Activated T-helper 9 cell treated with anti-CD3 and anti-CD28 coated beads, Interleukin-2, amount 50 U/mL, for 16 hours (primary cell): ENCODE results near the gene SLC4A2.

Source experiments
- DNase-seq: peaks from one replicate; pipeline ENCODE4 v3.0.0-alpha.2; 2020; ENCODE audit warnings: low read depth

The SLC4A2 gene

DNA sequence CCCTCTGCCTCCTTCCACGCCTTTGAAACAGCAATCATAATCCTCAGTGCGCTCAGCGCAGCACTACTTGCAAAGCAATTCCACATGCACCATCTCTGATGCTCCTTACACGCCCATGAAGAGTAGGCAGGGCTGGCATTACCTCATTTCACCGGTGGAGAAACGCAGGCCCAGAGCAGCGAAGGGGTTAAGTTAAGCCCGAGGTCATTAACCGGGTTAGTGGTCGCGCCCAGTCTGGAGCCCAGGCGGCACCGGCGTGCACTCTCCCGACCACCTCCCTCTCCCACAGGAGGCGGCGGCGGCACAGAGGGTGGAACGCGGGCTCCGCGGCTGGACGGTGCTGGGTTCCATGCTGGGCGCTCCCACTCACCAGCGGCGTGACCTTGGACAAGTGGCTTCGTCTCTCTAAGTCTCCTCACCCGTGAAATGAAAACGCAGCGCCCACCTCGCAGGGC is 20.7 kb downstream of the SLC4A2 start:
- DNase-seq = no peak

DNA sequence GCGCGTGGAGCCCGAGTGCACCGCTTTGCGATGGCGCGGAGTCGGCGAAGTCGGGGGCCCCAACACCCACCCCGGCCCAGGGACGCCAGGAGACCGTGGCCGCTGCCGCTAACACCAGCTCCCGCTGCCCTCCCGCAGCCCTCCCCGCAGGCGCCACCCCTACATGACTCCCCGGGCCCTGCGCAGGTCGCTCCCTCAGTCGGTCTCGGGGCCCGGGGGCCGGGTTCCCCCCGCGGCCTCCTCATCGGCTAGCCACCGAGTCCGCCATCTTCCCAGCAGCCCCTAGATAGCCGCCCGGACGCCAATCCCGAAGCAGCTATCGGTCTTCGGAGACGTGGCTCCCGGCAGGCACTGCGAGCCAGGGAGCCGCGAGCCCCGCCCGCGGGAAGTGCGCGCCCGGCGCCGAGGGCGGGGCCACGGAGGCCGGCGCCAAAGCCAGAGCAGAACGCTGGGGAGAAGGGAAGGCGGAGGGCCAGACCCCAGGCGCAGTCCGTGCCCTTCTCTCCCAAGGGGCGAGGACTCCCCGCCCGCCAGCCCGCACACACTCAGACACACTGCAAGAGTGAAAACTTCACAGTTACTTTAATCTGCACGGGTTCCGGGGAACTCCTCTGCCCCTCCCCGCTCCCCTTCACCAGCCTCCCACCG is 21.3 kb downstream of the SLC4A2 start, which contains the start of gene FASTK:
FASTK (minus strand) TSS at position 288 of the 648 bp plus-strand sequence; CDS start at position 245, 43 bp downstream.
- DNase-seq = peak; percentile 84

DNA sequence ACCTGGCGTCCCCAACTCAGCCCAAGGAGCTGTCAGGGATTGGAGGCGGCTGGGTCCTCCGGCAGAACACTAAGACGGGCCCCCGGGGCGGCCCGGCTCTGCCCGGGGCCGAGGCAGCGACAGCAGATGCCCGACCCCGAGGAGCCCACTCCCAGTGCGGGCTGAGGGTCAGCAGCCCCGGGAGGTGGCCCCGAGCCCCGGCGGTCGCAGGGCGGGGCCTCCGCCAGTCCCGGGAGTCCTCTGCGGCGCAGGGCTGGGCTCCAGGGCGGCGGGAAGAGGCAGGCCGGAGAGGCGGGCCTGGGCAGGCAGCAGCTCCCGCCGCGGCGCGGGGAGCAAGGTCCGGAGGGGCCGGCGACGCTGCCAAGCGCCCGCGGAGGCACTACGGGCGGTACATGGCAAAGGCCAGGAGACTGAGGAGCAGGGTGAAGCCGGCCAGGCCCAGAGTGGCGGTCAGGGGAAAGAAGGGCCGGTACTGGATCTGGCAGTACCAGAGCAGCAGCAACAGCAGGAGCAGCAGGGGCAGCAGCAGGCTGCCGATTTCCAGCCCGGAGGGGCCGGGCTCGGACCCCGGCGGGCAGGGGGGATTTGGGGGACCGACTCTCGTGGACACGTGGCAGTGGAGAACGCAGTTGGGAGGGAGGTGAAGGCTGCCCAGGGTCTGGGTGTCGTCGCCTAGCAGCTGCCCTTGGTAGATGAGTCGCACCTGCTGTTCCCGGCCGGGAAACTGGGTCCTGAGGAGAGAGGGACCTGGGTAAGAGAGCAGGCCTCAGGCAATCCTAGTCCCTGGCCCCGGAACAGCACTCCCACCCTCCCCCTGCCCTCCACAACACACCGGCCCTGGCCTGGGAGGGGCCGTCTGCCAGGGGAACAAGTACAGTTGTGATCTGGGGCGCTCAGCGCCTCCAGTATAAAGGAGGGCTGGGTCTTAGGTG is 22.0 kb downstream of the SLC4A2 start:
- DNase-seq = no peak

DNA sequence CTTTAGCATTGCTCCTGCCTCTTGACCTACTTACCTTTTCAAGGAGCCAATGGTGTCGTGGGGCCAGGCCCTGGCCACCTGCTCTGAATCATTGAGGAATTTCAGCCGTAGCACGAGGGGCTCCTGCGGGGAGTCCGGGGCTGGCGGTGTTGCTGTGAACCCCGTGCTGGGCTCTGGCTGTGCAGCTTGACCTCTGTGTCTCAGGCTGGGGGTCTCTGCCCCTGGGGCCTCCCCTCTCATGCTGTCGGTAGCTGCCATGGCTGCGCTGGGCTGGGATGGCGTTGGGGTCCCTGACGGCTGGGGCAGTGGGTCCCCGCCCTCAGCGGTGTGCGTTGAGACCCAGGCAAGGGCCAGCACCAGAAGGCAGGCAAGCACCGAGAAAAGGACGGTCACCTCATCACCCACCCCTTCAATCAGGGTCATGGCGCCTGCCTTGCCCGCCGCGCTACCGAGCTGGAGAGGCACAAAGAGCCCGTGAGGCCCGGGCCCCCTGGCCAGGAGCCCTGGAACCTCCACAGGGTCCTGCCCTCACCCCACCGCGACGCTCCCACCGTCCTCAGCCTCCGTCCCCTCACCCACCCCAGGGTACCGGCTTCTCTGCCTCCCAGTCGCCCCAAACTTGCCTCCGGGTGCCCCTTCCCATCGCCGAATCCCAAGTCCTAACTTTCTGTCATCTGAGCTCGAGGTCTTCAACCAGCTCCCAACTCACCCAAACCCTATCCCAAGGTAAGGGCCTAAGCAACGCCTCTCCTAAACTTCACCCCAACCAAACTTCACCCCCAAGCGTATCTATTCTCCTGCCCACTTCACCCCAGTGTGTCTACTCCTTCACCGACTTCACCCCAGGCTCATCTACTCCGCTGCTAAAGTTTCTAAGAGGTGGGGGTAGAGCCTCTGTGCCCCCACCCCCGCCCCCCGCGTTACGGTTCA is 23.0 kb downstream of the SLC4A2 start:
- DNase-seq = no peak

DNA sequence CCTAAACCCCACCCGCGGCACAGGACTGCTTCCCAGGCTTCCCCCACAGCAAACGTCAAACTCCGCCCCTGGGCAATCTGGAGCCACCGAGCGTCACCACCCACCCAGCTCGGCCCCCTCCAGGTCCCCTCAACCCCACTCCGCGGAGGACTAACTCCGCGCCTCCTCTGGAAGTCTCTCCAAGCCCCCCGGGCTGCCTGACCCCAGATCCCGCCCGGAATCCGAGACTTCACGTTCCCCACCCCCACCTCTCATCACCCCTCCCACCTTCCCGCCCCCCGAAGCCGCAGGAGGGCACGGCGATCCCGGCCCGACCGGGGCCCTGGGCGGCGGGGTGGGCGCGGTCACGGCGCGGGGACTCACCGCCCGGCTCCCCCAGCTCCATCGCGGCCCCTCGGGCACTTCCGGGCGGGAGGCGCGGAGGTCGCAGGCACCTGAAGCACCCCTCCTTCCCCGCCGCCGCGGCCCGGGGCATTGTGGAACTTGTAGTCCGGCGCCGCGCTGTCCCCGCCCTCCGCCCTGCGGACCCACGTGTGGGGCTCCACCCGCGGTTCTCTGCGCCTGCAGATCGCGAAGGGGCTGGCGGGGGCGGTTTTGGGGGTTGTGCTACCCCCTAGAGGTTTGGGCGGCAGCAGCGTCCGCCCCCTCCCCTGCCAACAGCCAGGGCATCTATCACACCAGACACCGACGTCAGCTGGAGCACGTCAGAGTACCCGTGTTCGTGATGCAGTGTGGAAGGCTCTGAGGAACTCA is 23.9 kb downstream of the SLC4A2 start, which contains the start of gene TMUB1:
TMUB1 (minus strand) TSS at position 423 of the 753 bp plus-strand sequence. CDS start 930 bp downstream, outside the sequence.
- DNase-seq = peak; percentile 79

DNA sequence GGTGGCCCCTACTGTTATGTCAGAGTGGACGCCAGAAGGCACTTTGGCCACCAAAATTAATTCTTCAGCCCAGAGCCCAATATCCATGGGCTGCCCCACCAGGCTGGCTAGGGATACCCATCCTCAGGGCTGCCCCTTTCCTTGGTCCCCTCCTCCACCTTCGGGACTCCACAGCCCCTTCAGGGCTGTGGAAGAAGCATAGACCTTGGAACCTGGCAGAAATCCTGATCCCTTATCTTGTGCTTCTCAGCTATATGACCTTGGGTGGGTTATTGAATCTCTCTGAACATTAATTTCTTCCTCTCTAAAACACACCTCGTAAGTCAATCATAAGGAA is 24.4 kb downstream of the SLC4A2 start:
- DNase-seq = no peak

DNA sequence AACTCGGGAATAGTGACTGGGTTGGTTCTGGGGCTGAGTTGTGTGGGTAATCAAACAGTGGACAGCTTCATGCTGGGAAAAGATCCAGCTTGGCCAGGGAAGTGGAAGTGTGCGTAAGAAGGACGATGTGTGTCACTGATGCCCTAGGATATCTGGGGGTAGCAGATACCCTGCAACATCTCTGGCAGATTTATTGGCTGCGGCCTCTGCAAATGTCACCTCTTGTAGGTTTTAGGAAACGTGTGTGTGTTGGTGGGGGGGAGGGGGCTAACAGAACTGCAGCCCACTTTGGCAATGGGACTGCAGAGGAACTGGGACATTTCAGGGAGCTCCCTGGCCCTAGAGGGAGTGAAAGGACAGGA is 25.9 kb downstream of the SLC4A2 start:
- no peak for DNase-seq

DNA sequence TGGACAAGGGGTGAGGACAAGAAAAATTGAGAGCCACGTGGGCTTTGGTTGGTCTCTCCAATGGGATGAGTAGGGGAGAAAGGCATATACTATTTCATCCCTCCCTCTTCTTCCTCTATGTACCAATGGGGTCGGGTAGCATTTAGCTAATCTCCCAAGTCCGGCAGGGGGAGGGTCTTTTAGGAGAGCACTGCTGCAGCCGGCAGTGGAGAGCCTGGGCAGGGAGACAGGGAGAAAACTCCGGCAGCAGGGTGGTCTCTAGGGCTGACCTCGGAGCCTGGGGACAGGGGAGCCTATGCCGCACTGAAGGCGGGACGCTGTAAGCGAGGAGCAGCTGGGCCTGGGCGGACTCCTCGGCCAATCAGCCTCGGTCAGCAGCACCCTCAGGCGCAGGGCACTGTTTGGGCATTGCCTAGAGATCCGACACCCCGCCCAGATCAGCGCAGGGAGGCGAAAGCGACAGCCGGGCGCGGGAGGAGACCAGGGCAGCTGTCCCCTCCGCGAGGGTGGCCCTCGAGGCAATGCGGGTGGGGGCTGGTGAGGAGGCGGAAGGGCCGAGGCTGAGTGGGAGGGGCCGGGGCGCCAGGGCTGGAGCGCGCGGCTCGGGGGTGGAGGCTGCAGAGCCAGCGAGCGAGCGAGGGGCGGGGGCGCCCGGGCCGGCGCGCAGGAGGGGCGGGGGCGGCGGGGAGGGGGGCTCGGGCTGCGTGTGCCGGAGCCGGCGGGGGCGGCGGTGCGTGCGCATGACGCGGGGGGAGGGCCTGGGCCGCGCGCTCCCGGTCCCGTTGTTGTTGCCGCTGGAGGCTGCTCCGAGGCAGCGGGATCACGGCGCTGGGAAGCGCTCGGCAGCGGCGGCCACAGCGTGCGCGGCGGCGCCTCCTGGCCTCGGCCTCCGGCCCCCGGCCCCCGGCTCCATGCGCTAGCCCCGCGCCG is 26.6 kb downstream of the SLC4A2 start, which contains the start of gene AGAP3:
AGAP3 (plus strand) TSS at position 785 of the 930 bp plus-strand sequence. CDS start 267 bp downstream, outside the sequence.
- DNase-seq = peak; percentile 48

DNA sequence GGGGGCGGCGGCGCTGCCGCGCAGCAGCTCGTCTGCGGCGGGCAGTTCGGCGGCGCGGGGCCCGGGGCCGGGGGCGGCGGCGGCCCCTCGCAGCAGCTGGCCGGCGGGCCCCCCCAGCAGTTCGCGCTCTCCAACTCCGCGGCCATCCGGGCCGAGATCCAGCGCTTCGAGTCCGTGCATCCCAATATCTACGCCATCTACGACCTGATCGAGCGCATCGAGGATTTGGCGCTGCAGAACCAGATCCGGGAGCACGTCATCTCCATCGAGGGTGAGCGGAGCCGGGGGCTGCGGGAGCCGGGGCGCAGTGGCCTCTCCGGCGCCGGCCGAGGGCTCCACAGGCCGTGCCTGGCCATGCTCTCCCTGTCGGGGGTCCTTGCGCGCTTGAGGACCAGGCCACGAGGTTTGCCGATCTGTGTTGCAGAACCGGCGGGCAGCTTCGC is 27.4 kb downstream of the SLC4A2 start:
- no peak for DNase-seq

DNA sequence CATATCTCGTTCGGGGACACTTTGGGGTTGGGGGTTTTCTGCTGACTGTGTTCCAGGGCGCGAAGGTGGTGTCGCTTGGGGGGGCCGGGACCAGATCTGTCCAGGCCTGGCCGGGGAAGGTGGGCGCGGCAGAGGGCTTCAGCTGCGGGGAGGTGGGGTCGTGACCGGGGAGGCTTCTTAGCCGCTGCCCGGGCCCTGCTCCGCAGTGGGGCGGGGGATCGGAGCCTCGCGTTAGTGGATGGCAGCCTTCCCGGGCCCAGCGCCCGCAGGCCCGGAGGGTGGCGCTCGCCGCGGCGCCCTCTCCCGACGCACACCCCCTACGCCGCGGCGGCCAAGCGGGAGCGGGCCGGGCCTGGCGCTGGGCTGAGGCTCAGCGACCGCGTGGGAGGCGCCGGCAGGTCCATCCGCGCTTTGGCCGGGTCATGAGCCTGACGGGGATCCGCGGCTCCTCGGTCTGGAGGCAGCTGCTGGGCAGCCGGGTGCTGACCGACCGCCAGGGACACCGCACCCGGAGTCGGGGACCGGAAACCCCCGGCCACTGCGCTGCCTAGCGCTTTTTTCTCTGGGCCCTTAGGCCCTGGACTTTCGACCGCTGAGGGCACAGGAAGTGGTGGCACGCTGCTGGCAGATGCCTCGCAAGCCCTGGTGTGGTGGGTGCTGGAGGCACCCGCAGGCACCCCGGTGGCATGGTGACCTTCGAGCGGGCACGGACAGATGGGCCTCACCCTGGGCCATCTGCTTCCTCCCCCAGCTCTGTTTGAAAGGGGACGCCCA is 28.0 kb downstream of the SLC4A2 start:
- peak; percentile 26 for DNase-seq

DNA sequence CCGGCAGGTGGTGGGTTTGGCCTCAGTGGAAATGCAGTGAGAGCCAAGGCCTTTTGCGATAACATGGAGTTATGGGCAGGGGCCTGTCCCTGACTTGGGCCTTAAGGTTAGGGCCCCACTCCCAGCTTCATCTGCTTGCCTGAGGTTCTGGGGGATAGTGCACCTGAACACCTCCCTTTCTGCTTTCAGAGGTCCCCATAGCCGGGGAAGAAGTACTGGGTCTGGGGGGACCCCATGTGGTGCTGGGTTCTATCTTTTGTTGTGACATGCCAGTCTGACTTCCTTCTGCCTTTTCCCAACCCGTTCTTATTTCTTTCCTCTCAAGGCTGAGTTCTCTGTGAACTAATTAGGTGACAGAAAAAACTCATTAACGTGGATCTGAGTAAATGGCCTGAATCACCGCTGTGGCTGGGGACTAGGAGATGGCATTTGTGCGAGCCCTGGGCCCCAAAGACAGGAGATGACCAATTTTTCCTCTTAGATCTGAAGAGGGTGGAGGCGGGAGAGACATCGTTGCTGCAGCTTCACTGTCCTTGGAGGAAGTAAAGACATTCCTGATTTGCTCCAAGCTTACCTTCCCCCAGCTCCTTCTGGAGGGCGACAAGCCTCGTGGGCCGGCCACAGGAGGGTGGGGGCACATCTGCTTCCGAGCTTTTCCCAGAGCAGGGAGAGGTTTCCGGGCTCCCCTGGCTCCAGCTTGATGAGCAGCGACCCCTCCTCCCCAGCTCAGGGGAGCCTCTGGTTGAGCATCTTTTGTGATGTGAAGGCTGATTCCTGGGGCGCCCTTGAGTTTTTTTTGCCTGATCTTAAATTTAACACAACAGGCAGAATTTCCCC is 28.8 kb downstream of the SLC4A2 start:
- DNase-seq = no peak

DNA sequence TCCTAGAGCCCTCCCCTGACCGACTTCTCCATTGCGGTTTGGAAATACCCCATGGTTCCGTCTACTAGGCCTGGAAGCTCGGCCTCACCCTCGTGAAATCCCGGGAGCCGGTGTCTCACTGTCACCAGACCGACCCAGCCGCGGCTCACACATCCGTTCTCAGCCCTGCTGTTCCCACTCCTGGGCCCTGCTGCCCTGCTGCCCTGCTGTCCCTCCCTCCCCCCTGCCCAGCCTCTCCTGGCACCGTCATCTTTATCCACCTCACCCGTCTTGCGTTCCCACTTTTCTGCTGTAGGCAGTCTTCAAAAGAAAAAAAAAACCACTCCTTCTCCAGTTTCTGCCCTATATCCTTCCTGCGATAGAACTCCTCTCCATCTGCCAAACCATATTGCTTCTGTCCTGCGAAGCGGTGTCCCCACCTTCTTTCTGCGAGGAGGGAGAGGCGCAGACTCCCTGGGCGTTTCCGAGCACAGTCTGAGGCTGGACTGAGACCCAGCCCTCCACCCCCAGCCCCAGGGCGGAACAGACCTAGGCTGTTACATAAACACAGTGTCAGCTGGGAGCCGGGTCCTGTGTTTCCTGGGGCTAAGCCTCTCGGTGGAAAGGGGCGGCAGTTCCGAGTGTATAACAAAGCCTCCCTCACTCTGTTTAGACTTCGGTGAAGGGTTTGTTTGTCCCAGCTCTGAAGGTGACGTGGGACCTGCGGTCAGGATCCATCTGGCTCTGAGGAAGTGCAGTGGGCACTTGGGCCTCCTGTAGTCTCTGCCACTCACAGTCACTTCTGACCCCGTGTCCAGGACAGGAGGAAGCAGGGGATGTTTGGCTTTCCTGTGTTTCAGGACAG is 29.7 kb downstream of the SLC4A2 start:
- DNase-seq = no peak

DNA sequence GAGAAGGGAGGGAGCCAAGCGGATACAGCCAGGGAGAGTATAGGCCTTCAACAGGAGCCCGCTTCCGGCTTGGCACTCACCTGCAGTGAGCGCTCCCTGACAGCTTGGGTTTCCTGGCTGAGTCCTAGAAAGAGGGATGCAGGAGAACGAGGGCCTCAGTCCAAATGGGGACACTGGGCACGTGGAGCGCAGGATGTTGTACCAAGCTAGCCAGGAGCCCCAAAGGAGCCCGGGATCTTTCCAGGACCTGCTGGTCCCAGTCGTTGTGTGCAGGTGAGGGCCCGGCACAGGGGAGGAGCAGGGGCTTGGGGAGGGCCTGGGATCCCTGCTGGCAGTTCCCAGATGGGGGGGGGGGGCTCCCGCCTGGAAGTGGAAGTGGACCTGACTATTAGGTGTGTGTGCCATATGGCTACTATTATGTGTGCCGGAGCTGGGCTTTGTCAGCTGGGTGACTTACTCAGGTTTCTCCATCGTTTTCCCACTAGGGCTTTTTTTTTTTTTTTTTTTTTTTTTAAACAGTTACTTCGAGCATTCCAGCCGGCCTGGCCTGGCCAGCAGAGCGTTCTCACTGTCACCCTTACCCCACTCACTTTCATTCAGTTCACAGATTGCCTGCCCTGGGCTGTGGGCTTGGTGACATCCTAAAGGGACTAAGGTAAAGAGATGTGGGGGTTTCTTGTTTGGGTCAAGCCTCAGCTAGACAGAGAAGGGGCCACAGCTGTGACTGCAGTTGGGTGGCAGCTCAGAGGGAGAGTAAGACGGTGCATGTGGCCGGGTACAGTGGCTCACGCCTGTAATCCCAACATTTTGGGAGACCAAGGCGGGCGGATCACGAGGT is 30.7 kb downstream of the SLC4A2 start:
- no peak for DNase-seq

DNA sequence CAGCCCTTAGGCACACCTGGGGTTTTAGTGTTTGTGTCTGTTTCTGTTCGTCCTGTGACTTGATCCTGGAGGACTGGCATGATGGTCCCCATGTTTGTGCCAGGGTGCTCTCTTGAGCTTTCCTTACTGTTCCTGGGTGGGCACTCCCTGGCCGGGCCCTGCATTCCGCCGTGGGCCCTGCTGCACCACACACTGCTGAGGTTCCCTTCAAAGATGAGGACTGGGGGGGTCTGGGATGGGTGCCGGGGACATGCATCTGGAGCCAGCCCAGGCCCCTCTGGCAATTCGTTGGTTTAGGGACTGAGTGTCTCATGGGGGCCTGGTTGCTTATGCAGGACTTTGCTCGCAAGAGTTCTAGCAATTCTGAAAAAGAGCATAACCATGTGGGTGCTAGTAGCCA is 31.6 kb downstream of the SLC4A2 start:
- DNase-seq = no peak

DNA sequence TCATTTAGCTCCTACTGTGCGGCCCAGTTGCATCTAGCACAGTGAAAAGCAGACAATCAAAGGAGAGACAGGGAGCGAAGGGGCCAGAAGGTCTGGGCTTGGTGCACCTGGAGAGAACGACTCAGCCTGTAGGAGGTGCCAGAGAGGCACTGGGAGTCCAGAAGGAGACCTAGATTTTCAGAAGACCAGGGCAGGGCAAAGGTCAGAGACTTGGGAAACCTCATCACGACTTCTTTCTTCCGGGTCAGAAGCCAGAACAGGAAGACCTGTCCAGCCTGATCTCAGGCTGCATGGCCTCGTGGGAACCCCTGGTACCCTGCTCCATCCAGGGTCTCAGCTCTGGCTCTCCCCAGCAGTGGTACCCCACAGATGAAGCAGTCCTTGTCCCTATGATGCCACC is 32.0 kb downstream of the SLC4A2 start:
- no peak for DNase-seq

DNA sequence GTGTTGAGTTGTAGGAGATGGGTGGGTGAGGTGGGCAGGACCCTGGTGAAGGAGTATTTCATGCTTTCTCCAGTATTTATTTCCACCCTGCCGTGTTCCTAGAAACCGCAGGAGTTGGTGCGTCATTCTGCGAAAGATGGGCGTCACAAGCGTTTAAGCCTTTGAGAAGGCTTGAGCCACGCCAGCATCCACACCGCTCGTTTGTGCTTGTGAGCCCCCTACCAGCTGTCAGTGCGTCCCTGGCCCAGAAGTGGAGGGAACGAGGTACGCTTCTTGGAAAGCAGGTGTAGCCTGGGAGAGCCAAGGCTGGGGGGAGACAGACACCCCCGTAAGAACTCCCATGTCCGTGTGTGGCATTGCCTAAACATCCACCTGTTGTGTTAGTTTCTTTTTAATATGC is 32.6 kb downstream of the SLC4A2 start:
- no peak for DNase-seq
